Right hindlimb (tissue), 1 donor: Measurements from ENCODE around the gene PTHLH.

ENCODE experiments used
- DNase-seq: peaks from one replicate; pipeline ENCODE4 v3.0.0-alpha.2; 2018

PTHLH gene

GRCh38 chr12:27973487-27973890 is 956 bp upstream of the PTHLH start:
- no peak for DNase-seq

GRCh38 chr12:27971606-27972005 is 927 bp downstream of the PTHLH start:
- no peak for DNase-seq

GRCh38 chr12:27971121-27971489 is 1.4 kb downstream of the PTHLH start:
- peak; percentile 44 for DNase-seq

- DNase-seq, result peak; percentile 64
These were observed 2.0 kb downstream of the PTHLH start for GRCh38 chr12:27970401-27971120.

GRCh38 chr12:27969624-27970400 is 2.7 kb downstream of the PTHLH start:
- DNase-seq, result peak; percentile 76

GRCh38 chr12:27968972-27969623 is 3.4 kb downstream of the PTHLH start:
- peak; percentile 45 for DNase-seq

GRCh38 chr12:27967551-27968054 is 4.9 kb downstream of the PTHLH start:
- DNase-seq, result no peak

GRCh38 chr12:27966870-27967269 is 5.7 kb downstream of the PTHLH start:
- DNase-seq, result no peak

GRCh38 chr12:27965966-27966365 is 6.6 kb downstream of the PTHLH start:
- no peak for DNase-seq

- DNase-seq, result no peak
These were observed 7.1 kb downstream of the PTHLH start for GRCh38 chr12:27965411-27965810.

- no peak for DNase-seq
These were observed 8.4 kb downstream of the PTHLH start for GRCh38 chr12:27964123-27964522.

- DNase-seq, result peak; percentile 61
These were observed 11.7 kb downstream of the PTHLH start for GRCh38 chr12:27960821-27961220.

GRCh38 chr12:27958675-27959074 is 13.9 kb downstream of the PTHLH start:
- DNase-seq, result peak; percentile 49

GRCh38 chr12:27957366-27957765 is 15.2 kb downstream of the PTHLH start:
- DNase-seq, result no peak

GRCh38 chr12:27953817-27954216 is 18.7 kb downstream of the PTHLH start:
- DNase-seq, result no peak

GRCh38 chr12:27953348-27953747 is 19.2 kb downstream of the PTHLH start:
- DNase-seq, result no peak

GRCh38 chr12:27952510-27952909 is 20.0 kb downstream of the PTHLH start:
- no peak for DNase-seq

GRCh38 chr12:27951898-27952297 is 20.6 kb downstream of the PTHLH start:
- no peak for DNase-seq

- DNase-seq, result no peak
These were observed 26.1 kb downstream of the PTHLH start for GRCh38 chr12:27946421-27946820.

GRCh38 chr12:27940756-27941402 is 31.7 kb downstream of the PTHLH start:
- DNase-seq, result peak; percentile 76

- DNase-seq, result no peak
These were observed 32.3 kb downstream of the PTHLH start for GRCh38 chr12:27940245-27940644.

- no peak for DNase-seq
These were observed 34.8 kb downstream of the PTHLH start for GRCh38 chr12:27937768-27938167.

- no peak for DNase-seq
These were observed 36.3 kb downstream of the PTHLH start for GRCh38 chr12:27936196-27936595.
